H1 (cell line): ENCODE results near the gene TMEM255B.

Source experiments
- CBX8 ChIP-seq: fragments of 300-800, 300-1000 bp; sonication (generic); IDR thresholded peaks from 2 replicates; pipeline ENCODE4 v1.7.1; 2016; ENCODE audit warnings: low read depth, low read length, borderline replicate concordance
- CHD2 ChIP-seq: IDR thresholded peaks from 2 replicates; pipeline ENCODE4 v1.6.1; 2012; ENCODE audit warnings: low read length, improper control_type of control experiment
- CTCF ChIP-seq, 3 experiments: IDR thresholded peaks; 1 replicate in 2 of 3; 2 replicates in 1 of 3; pipeline versions ENCODE4 v1.5.1 to v1.6.1; 2011; ENCODE audit warnings: low read length in 3 of 3, mild to moderate bottlenecking in 3 of 3, inconsistent platforms in 2 of 3, low read depth in 1 of 3, moderate library complexity in 1 of 3; ENCODE audit not compliant: insufficient read depth in 1 of 3; ENCODE audit errors: control extremely low read depth in 1 of 3
- MAX ChIP-seq: IDR thresholded peaks from 2 replicates; pipeline ENCODE4 v1.6.1; 2012; ENCODE audit warnings: inconsistent platforms
- POLR2A ChIP-seq, 2 experiments: IDR thresholded peaks; 1 replicate in 1 of 2; 2 replicates in 1 of 2; pipeline ENCODE4 v1.6.1; 2011; ENCODE audit warnings: low read depth in 2 of 2, low read length in 2 of 2, mild to moderate bottlenecking in 2 of 2; ENCODE audit errors: control extremely low read depth in 1 of 2
- RFX5 ChIP-seq: IDR thresholded peaks from 2 replicates; pipeline ENCODE4 v1.6.1; 2011; ENCODE audit warnings: low read depth, low read length, improper control_type of control experiment, borderline replicate concordance

GRCh38 chr13:113851480-113851803, 92.4 kb downstream of the TMEM255B start:
- TF ChIP-seq RFX5 (no peak), CTCF (IDR thresholded peaks at IDR 0.05; ENCODE audit: control extremely low read depth in 1 of 3, insufficient read depth in 1 of 3, low read depth in 1 of 3, low read length in 3 of 3) (no peak), CHD2 (no peak), CBX8 (no peak), POLR2A (IDR thresholded peaks at IDR 0.05; ENCODE audit: control extremely low read depth in 1 of 2, low read depth in 2 of 2, low read length in 2 of 2) (no peak), MAX (no peak)
